Dermis blood vessel endothelial cell (primary cell): Measurements from ENCODE around the gene TMEM33. TPM values are rescaled to one million over a fixed set of nuclear protein-coding genes. Genes with fewer than 3 reads are reported as not detected.

Source experiments
- DNase-seq: peaks from one replicate; pipeline ENCODE4 v3.0.0; 2010
- total RNA-seq: library from RNA; depleted of rRNA; stranded (reverse); fragments of >200 nt; gene quantifications from 2 replicates; pipeline ENCODE4 v1.2.3, GENCODE V29; 2014

TMEM33 gene
- total RNA-seq, 1 donor from 2014 or later, result 58.2 TPM

DNA sequence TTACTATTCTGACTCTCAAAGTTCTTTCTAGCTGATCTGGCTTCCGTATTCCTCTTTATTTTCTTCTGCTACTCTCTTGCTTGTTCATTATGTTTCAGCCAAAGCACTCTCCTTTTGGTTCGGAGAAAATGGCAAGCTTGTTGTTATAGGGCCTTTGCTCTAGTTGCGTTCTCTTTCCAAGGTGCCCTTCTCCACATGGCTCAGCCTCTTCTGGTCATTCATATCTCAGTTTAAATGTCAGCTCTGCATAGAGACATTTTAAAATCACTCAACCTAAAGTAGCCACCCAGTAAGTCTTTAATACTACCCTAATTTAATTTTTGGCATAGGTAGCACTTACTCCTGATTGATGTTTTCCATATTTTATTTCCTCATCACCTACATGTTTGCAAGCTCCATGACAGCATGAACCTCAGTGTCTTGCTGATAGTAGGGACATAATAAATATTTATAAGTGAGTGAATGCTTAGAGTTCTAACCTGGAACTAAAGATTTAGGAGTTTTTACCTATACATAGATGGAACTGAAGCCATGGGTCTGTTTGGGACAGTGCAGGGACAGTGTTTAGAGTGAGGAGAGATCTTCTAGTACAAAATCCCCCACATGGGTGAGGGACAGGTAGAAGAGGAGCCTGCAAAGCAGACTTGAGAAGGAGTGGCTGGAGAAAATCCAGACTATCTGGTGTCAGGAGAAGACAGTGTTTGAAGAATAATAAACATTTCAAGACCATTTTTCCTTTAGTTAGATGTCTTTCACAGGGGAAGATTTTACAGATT, 73.0 kb downstream of the TMEM33 start:
- DNase-seq, result no peak

Other genes with a start within 250 kb of the TMEM33 start
- gene PHOX2B, start 186.7 kb upstream of the TMEM33 start, total RNA-seq, result not detected in 2 replicates
- gene DCAF4L1, start 46.3 kb downstream of the TMEM33 start, total RNA-seq, result 0.17 and 0.28 TPM in 2 replicates
- 66.9 and 79.3 TPM in 2 replicates for gene SLC30A9, start 55.1 kb downstream of the TMEM33 start, total RNA-seq
- gene BEND4, start 217.2 kb downstream of the TMEM33 start, total RNA-seq, result 0.17 and 0.23 TPM in 2 replicates